Activated naive CD8-positive, alpha-beta T cell (primary cell): ENCODE results near the gene TSSK3.

Experiments
- H3K27ac Mint-ChIP-seq: one replicate; pipeline ENCODE4 v1.8.0; 2021; ENCODE audit warnings: mixed read lengths
- H3K27me3 Mint-ChIP-seq: one replicate; pipeline ENCODE4 v1.8.0; 2021; ENCODE audit warnings: mixed read lengths
- H3K36me3 Mint-ChIP-seq: one replicate; pipeline ENCODE4 v1.8.0; 2021; ENCODE audit warnings: mixed read lengths
- H3K4me1 Mint-ChIP-seq: one replicate; pipeline ENCODE4 v1.8.0; 2021; ENCODE audit warnings: low read depth, mixed read lengths
- H3K4me3 Mint-ChIP-seq: one replicate; pipeline ENCODE4 v1.8.0; 2021; ENCODE audit warnings: mild to moderate bottlenecking, mixed read lengths
- H3K9me3 Mint-ChIP-seq: one replicate; pipeline ENCODE4 v1.8.0; 2021; ENCODE audit warnings: low read depth, mixed read lengths

TSSK3 gene

GRCh38 chr1:32367912-32368635 is 5.7 kb downstream of the TSSK3 start:
- H3K36me3 Mint-ChIP-seq: peaks cover 2% of the 10 kb centered on the region
- H3K27ac Mint-ChIP-seq: no peak overlapping the region
- no peaks in the 10 kb centered on the region for H3K27me3 Mint-ChIP-seq
- H3K4me1 Mint-ChIP-seq: peaks cover 15% of the 10 kb centered on the region
- no peaks in the 10 kb centered on the region for H3K9me3 Mint-ChIP-seq
- no peak overlapping the region for H3K4me3 Mint-ChIP-seq

GRCh38 chr1:32372149-32372756 is 9.9 kb downstream of the TSSK3 start:
- H3K27me3 Mint-ChIP-seq: no peaks in the 10 kb centered on the region
- H3K27ac Mint-ChIP-seq: peak overlapping the region; percentile 41
- H3K9me3 Mint-ChIP-seq: no peaks in the 10 kb centered on the region
- H3K4me3 Mint-ChIP-seq: no peak overlapping the region
- H3K36me3 Mint-ChIP-seq: peaks cover 2% of the 10 kb centered on the region
- H3K4me1 Mint-ChIP-seq: peaks cover 18% of the 10 kb centered on the region

GRCh38 chr1:32373996-32374592 is 11.8 kb downstream of the TSSK3 start:
- Mint-ChIP-seq H3K27ac (no peak overlapping the region), H3K9me3 (no peaks in the 10 kb centered on the region), H3K36me3 (peaks cover 2% of the 10 kb centered on the region), H3K4me3 (no peak overlapping the region), H3K27me3 (no peaks in the 10 kb centered on the region), H3K4me1 (peaks cover 18% of the 10 kb centered on the region)

GRCh38 chr1:32376199-32376598 is 13.9 kb downstream of the TSSK3 start:
- peaks cover 5% of the 10 kb centered on the region for H3K36me3 Mint-ChIP-seq
- H3K27me3 Mint-ChIP-seq: no peaks in the 10 kb centered on the region
- no peak overlapping the region for H3K4me3 Mint-ChIP-seq
- H3K9me3 Mint-ChIP-seq: no peaks in the 10 kb centered on the region
- peaks cover 18% of the 10 kb centered on the region for H3K4me1 Mint-ChIP-seq
- no peak overlapping the region for H3K27ac Mint-ChIP-seq

GRCh38 chr1:32377541-32378220 is 15.3 kb downstream of the TSSK3 start:
- Mint-ChIP-seq H3K9me3 (no peaks in the 10 kb centered on the region), H3K4me1 (peaks cover 6% of the 10 kb centered on the region), H3K4me3 (no peak overlapping the region), H3K27ac (peak overlapping the region; percentile 64), H3K36me3 (peaks cover 3% of the 10 kb centered on the region), H3K27me3 (no peaks in the 10 kb centered on the region)

- Mint-ChIP-seq H3K4me3 (no peak overlapping the region), H3K27me3 (no peaks in the 10 kb centered on the region), H3K4me1 (no peaks in the 10 kb centered on the region), H3K36me3 (peaks cover 3% of the 10 kb centered on the region), H3K9me3 (no peaks in the 10 kb centered on the region), H3K27ac (no peak overlapping the region)
Observed at GRCh38 chr1:32380057-32380456, 17.7 kb downstream of the TSSK3 start.

GRCh38 chr1:32386676-32387392 is 24.5 kb downstream of the TSSK3 start:
- H3K4me3 Mint-ChIP-seq: no peak overlapping the region
- H3K4me1 Mint-ChIP-seq: peaks cover 6% of the 10 kb centered on the region
- no peak overlapping the region for H3K27ac Mint-ChIP-seq
- H3K27me3 Mint-ChIP-seq: no peaks in the 10 kb centered on the region
- no peaks in the 10 kb centered on the region for H3K9me3 Mint-ChIP-seq
- no peaks in the 10 kb centered on the region for H3K36me3 Mint-ChIP-seq

- H3K27me3 Mint-ChIP-seq: no peaks in the 10 kb centered on the region
- no peaks in the 10 kb centered on the region for H3K36me3 Mint-ChIP-seq
- no peak overlapping the region for H3K27ac Mint-ChIP-seq
- H3K4me3 Mint-ChIP-seq: no peak overlapping the region
- no peaks in the 10 kb centered on the region for H3K9me3 Mint-ChIP-seq
- H3K4me1 Mint-ChIP-seq: peaks cover 20% of the 10 kb centered on the region
Observed at GRCh38 chr1:32388641-32389040, 26.3 kb downstream of the TSSK3 start.

- H3K4me3 Mint-ChIP-seq: no peak overlapping the region
- H3K4me1 Mint-ChIP-seq: peaks cover 34% of the 10 kb centered on the region
- no peaks in the 10 kb centered on the region for H3K27me3 Mint-ChIP-seq
- no peak overlapping the region for H3K27ac Mint-ChIP-seq
- no peaks in the 10 kb centered on the region for H3K36me3 Mint-ChIP-seq
- H3K9me3 Mint-ChIP-seq: no peaks in the 10 kb centered on the region
Observed at GRCh38 chr1:32390904-32391870, 28.8 kb downstream of the TSSK3 start.

- Mint-ChIP-seq H3K9me3 (no peaks in the 10 kb centered on the region), H3K27ac (no peak overlapping the region), H3K36me3 (no peaks in the 10 kb centered on the region), H3K4me3 (peak overlapping the region; percentile 99), H3K4me1 (peaks cover 32% of the 10 kb centered on the region), H3K27me3 (no peaks in the 10 kb centered on the region)
Observed at GRCh38 chr1:32392325-32392724, 30.0 kb downstream of the TSSK3 start.

- H3K27me3 Mint-ChIP-seq: no peaks in the 10 kb centered on the region
- H3K27ac Mint-ChIP-seq: peak overlapping the region; percentile 100
- H3K4me3 Mint-ChIP-seq: peak overlapping the region; percentile 99
- no peaks in the 10 kb centered on the region for H3K36me3 Mint-ChIP-seq
- H3K9me3 Mint-ChIP-seq: no peaks in the 10 kb centered on the region
- peaks cover 28% of the 10 kb centered on the region for H3K4me1 Mint-ChIP-seq
Observed at GRCh38 chr1:32393136-32393535, 30.8 kb downstream of the TSSK3 start.

GRCh38 chr1:32393832-32394140 is 31.4 kb downstream of the TSSK3 start:
- H3K27ac Mint-ChIP-seq: peak overlapping the region; percentile 100
- H3K9me3 Mint-ChIP-seq: no peaks in the 10 kb centered on the region
- H3K36me3 Mint-ChIP-seq: no peaks in the 10 kb centered on the region
- peaks cover 28% of the 10 kb centered on the region for H3K4me1 Mint-ChIP-seq
- no peaks in the 10 kb centered on the region for H3K27me3 Mint-ChIP-seq
- H3K4me3 Mint-ChIP-seq: peak overlapping the region; percentile 99

GRCh38 chr1:32394141-32394889 is 32.0 kb downstream of the TSSK3 start, which contains the start of gene BSDC1:
Gene BSDC1 (minus strand): TSS chr1:32394441. CDS start chr1:32394414, 27 bp downstream.
- peak within 1 kb of the TSS; percentile 100 for H3K27ac Mint-ChIP-seq
- no peaks in the 10 kb centered on the region for H3K27me3 Mint-ChIP-seq
- peaks cover 28% of the 10 kb centered on the region for H3K4me1 Mint-ChIP-seq
- no peaks in the 10 kb centered on the region for H3K9me3 Mint-ChIP-seq
- peak within 1 kb of the TSS; percentile 99 for H3K4me3 Mint-ChIP-seq
- H3K36me3 Mint-ChIP-seq: no peaks in the 10 kb centered on the region
